ENCODE results near the gene CTNNB1. TPM values are rescaled to one million over a fixed set of nuclear protein-coding genes. Genes with fewer than 3 reads are reported as not detected.

The CTNNB1 gene
- total RNA-seq, 3 donors from 2014 or later (not counting 1 experiment from before 2014, with no cell fraction given) = 213 to 258 (median 230) TPM

DNA sequence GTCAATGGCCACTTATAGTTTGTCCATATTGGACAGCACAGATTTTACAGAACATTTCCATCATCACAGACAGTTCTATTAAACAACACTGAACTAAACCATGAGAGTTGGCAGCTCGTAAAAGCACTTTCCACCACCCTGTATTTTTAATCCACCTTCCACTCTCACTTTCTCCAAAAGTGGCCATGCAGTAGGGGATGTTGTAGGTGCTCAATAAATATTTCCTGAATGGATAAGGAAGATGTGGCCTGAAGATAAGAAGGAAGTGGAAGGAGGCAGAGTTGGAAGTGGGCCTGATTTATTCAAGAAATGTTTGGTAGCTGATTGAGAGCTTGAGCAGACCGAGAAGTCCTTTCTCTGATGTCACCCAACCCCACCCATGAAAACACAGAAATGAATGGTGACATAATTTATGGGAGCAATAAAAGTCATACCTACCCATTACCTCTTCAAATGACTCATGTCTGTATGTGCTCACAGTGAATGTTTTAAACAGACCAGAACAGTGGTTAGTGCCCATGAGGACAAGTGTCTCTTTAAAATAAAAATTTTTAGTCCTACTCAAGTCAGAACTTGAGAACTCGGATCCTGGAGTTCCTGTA lies 39.6 kb upstream of the CTNNB1 start:
- Mint-ChIP-seq H3K4me3 (no peak overlapping the region), H3K36me3 (no peaks in the 10 kb centered on the region), H3K4me1 (no peaks in the 10 kb centered on the region), H3K9me3 (no peaks in the 10 kb centered on the region), H3K27ac (no peak overlapping the region), H3K27me3 (ENCODE audit: low read depth in 2 of 2) (peaks cover 14 to 19% of the 10 kb centered on the region in 2 donors)
- 80% methylated on average over 2 of the region's 3 CpGs for WGBS (ENCODE audit: insufficient coverage)
- H3K36me3 ChIP-seq (ENCODE audit: control insufficient read depth, insufficient read depth, low read length) = no peaks in the 10 kb centered on the region
- no peak overlapping the region for H3K4me3 ChIP-seq (ENCODE audit: low read length)
- H3K27ac ChIP-seq (ENCODE audit: low read length) = no peak overlapping the region
- ATAC-seq (no peak), DNase-seq (no peak)
- no peaks in the 10 kb centered on the region for H3K9me3 ChIP-seq (ENCODE audit: control insufficient read depth, insufficient read depth, low read length)
- H3K4me1 ChIP-seq (ENCODE audit: control insufficient read depth, insufficient read depth, low read length) = no peaks in the 10 kb centered on the region
- intact Hi-C loops (cut with micrococcal nuclease) = no loop called here
- H3K27me3 ChIP-seq (ENCODE audit: control insufficient read depth, insufficient read depth, low read length) = no peaks in the 10 kb centered on the region
- no peak for TF ChIP-seq CTCF (IDR thresholded peaks at IDR 0.05)

DNA sequence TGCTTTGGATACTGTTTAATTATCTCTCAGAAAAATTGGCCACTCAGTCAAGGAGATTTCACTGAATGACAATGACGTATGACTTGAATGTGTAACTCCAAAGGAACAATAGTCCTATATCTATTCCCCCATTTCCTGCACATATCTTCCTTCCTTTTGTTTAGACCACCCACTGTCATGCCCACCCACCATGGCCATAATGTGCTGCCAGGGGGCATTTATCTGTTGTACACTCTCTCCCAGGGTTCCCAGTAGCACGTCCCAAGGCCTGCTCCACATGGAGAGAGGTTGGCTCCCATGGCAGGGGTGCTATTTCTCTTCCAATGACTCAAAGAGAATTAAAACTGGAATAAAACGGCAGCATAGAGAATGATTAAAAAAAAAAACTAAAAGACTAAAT lies 36.8 kb upstream of the CTNNB1 start:
- peaks cover 2% of the 10 kb centered on the region for H3K27me3 ChIP-seq (ENCODE audit: control insufficient read depth, insufficient read depth, low read length)
- H3K4me3 Mint-ChIP-seq = no peak overlapping the region
- H3K27ac ChIP-seq (ENCODE audit: low read length) = no peak overlapping the region
- H3K9me3 ChIP-seq (ENCODE audit: control insufficient read depth, insufficient read depth, low read length) = no peaks in the 10 kb centered on the region
- 88% methylated on average over 3 of the region's 3 CpGs for WGBS (ENCODE audit: insufficient coverage)
- ATAC-seq = no peak
- peaks cover 4 to 17% of the 10 kb centered on the region in 2 donors for H3K27me3 Mint-ChIP-seq (ENCODE audit: low read depth in 2 of 2)
- H3K4me1 Mint-ChIP-seq = peaks cover 0 to 5% of the 10 kb centered on the region in 2 donors
- no peak overlapping the region for H3K4me3 ChIP-seq (ENCODE audit: low read length)
- intact Hi-C loops (cut with micrococcal nuclease) = no loop called here
- no peak overlapping the region for H3K27ac Mint-ChIP-seq
- H3K36me3 ChIP-seq (ENCODE audit: control insufficient read depth, insufficient read depth, low read length) = no peaks in the 10 kb centered on the region
- H3K4me1 ChIP-seq (ENCODE audit: control insufficient read depth, insufficient read depth, low read length) = no peaks in the 10 kb centered on the region
- H3K36me3 Mint-ChIP-seq = no peaks in the 10 kb centered on the region
- no peaks in the 10 kb centered on the region for H3K9me3 Mint-ChIP-seq
- DNase-seq = no peak
- no peak for TF ChIP-seq CTCF (IDR thresholded peaks at IDR 0.05)

- peaks cover 0 to 8% of the 10 kb centered on the region in 2 donors for H3K4me1 Mint-ChIP-seq
- WGBS (ENCODE audit: insufficient coverage) = 87% methylated on average over 1 of the region's 1 CpG
- Histone ChIP-seq H3K4me3 (ENCODE audit: low read length) (no peak overlapping the region), H3K27me3 (ENCODE audit: control insufficient read depth, insufficient read depth, low read length) (peaks cover 2% of the 10 kb centered on the region), H3K36me3 (ENCODE audit: control insufficient read depth, insufficient read depth, low read length) (no peaks in the 10 kb centered on the region), H3K4me1 (ENCODE audit: control insufficient read depth, insufficient read depth, low read length) (no peaks in the 10 kb centered on the region), H3K9me3 (ENCODE audit: control insufficient read depth, insufficient read depth, low read length) (no peaks in the 10 kb centered on the region), H3K27ac (ENCODE audit: low read length) (no peak overlapping the region)
- peaks cover 4 to 19% of the 10 kb centered on the region in 2 donors for H3K27me3 Mint-ChIP-seq (ENCODE audit: low read depth in 2 of 2)
- intact Hi-C loops (cut with micrococcal nuclease) = no loop called here
- H3K36me3 Mint-ChIP-seq = no peaks in the 10 kb centered on the region
- no peaks in the 10 kb centered on the region for H3K9me3 Mint-ChIP-seq
- no peak overlapping the region for H3K4me3 Mint-ChIP-seq
- no peak for TF ChIP-seq CTCF (IDR thresholded peaks at IDR 0.05)
- no peak overlapping the region for H3K27ac Mint-ChIP-seq
- DNase-seq = no peak
- no peak for ATAC-seq
Measured at GRCh38 chr3:41163006-41163405, 36.3 kb upstream of the CTNNB1 start.

DNA sequence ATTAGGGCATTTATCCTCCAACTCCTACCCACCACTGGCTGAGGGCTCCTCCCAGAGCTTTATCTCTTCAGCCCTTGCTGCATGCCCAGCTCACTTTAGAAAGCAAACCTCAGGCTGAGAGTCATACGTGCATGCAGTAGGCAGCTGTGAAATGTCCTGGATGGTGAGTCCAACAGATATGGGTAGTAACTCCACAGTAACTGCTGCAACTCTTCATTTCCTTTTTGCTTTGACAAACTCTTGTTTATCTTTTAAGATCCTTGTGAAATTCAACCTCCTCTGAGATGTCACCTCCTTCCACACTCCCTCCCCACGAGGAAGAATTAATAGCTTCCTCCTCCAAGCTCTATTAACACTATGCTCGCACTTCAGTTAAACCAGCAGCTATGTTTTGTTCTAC lies 35.9 kb upstream of the CTNNB1 start:
- no peak for DNase-seq
- H3K36me3 ChIP-seq (ENCODE audit: control insufficient read depth, insufficient read depth, low read length) = no peaks in the 10 kb centered on the region
- TF ChIP-seq CTCF (IDR thresholded peaks at IDR 0.05) = no peak
- H3K4me3 ChIP-seq (ENCODE audit: low read length) = no peak overlapping the region
- H3K9me3 ChIP-seq (ENCODE audit: control insufficient read depth, insufficient read depth, low read length) = no peaks in the 10 kb centered on the region
- no peaks in the 10 kb centered on the region for H3K36me3 Mint-ChIP-seq
- H3K9me3 Mint-ChIP-seq = no peaks in the 10 kb centered on the region
- H3K27me3 Mint-ChIP-seq (ENCODE audit: low read depth in 2 of 2) = peaks cover 4 to 21% of the 10 kb centered on the region in 2 donors
- no peak for ATAC-seq
- H3K27ac Mint-ChIP-seq = no peak overlapping the region
- H3K27me3 ChIP-seq (ENCODE audit: control insufficient read depth, insufficient read depth, low read length) = peaks cover 2% of the 10 kb centered on the region
- no peak overlapping the region for H3K27ac ChIP-seq (ENCODE audit: low read length)
- no peaks in the 10 kb centered on the region for H3K4me1 ChIP-seq (ENCODE audit: control insufficient read depth, insufficient read depth, low read length)
- peaks cover 0 to 8% of the 10 kb centered on the region in 2 donors for H3K4me1 Mint-ChIP-seq
- intact Hi-C loops (cut with micrococcal nuclease) = no loop called here
- no peak overlapping the region for H3K4me3 Mint-ChIP-seq
- 75% methylated on average over 3 of the region's 3 CpGs for whole genome bisulfite sequencing (ENCODE audit: insufficient coverage)
